UCSD-AML1 (cell line): ENCODE measurements around the gene DENND5A.
"Not testable (repeated sequence)": the region's sequence is repeated elsewhere in the genome, so short reads cannot be mapped to it uniquely, and the experiment has no call there.

Experiments
- DNase-seq: peaks from one replicate; lab custom pipeline; 2025; ENCODE audit not compliant: unreplicated experiment; lab: John Stamatoyannopoulos, UW

Gene DENND5A

GRCh38 chr11:9266132-9266736, 1.1 kb upstream of the DENND5A start:
- no peak for DNase-seq

GRCh38 chr11:9264316-9265210, 587 bp downstream of the DENND5A start:
- DNase-seq = peak; percentile 53

GRCh38 chr11:9263840-9264315, 1.3 kb downstream of the DENND5A start:
- DNase-seq = no peak

DNA sequence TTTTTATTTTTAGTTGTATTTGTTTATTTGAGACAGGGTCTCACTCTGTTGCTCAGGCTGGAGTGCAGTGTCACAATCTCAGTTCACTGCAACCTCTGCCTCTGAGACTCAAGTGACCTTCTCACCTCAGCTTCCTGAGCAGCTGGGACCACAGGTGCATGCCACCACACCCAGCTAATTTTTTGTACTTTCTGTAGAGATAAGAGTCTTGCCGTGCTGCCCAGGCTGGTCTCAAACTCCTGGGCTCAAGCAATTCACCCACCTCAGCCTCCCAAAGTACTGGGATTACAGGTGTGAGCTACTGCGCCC, 4.4 kb downstream of the DENND5A start:
- DNase-seq = not testable (repeated sequence)

DNA sequence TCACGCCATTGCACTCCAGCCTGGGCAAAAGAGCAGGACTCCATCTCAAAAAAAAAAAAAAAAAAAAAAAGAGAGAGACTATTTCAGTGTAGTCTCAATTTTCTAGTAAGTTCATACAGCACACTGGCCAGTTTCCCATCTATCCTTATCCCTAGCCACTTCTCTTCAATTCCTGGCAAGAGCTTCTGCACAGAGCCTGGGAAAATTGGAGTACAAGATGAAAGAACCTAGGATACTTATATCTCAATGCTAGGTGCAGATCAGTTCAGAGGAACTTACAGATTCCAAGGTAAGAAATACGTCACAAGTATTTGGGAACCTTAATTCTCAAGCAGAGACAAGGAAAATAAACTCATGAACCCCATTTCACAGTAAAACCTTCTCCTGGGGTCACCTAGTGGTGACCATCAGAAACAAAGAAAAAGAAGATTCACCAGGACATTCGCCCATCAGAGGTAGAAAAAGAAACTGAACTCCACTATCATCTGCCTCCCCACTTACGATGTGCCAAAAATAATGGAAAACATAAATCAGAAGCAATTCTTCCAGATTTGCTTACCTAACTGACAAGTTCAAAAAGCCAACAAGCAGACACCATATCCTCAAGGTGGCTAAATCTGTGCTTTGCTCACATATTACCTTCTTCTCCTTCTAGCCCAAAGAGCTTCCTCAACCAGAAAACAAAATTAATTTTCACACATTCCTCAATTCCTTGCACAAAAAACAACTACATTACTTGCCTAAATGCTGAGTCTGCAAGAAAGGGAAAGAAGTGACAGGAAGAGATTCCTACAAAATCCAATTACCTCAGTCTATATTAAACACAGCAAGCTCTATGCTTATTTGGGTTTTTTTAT, 4.9 kb downstream of the DENND5A start:
- DNase-seq = no peak

GRCh38 chr11:9258279-9258678, 6.9 kb downstream of the DENND5A start:
- DNase-seq = not testable (repeated sequence)

DNA sequence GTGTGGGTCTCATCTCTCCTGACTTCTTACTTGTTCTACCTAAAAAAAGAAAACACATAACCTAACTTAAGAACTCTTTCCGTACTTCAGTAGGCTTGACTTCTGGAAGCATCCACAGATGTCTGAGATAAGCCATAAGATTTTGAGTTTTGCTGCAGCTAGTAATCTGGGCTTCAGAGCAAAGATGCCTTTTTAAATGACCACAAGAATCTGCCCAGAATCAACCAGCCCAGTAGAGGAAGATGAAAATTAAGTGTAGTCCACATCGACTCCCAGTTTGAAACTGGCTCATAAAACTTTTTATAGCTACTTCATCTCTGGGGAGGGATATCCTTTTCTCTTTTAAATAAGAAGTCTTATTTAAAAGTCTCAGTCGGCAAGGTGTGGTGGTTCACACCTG, 10.7 kb downstream of the DENND5A start:
- no peak for DNase-seq

- no peak for DNase-seq
These were observed 12.1 kb downstream of the DENND5A start for GRCh38 chr11:9253086-9253485.

- no peak for DNase-seq
These were observed 13.8 kb downstream of the DENND5A start for GRCh38 chr11:9251311-9251710.

DNA sequence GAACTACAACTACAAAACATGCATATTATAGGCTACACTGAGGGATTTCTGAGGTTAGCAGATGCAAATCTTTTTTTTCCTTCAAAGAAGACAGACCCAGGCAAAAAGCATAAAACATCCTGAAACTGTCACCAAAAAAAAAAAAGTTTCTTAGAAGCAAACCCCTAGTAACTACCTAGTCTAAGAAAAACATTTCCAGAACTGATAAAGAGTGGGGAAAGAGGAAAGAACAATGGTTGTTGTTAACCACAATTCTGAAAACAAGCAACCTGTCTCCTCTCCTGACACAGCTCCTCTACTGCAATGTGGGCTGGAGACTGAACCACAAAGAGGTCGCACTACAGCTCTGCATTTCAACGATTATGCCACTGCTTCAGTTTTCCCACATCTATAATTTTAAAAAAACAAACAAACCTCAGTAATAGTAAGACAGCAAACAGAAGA, 15.0 kb downstream of the DENND5A start:
- DNase-seq = peak; percentile 19

DNA sequence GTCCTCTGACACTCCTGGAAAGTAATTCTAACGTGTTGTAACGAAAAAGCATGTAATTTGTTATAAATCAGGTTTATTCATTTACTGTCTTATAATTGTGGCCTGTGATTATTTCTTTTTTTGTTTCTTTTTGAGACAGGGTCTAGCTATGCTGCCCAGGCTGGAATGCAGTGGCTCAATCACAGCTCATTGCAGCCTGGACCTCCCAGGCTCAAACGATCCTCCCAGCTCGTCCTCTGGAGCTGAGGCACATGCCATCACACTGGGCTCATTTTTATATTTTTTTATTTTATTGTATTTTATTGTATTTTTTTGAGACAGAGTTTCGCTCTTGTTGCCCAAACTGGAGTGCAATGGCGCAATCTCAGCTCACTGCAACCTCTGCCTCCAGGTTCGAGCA, 15.9 kb downstream of the DENND5A start:
- no peak for DNase-seq

- no peak for DNase-seq
These were observed 17.3 kb downstream of the DENND5A start for GRCh38 chr11:9247863-9248262.

- DNase-seq = not testable (repeated sequence)
These were observed 28.9 kb downstream of the DENND5A start for GRCh38 chr11:9236242-9236641.

- no peak for DNase-seq
These were observed 32.7 kb downstream of the DENND5A start for GRCh38 chr11:9232482-9232881.

GRCh38 chr11:9231848-9232177, 33.3 kb downstream of the DENND5A start:
- no peak for DNase-seq

GRCh38 chr11:9230296-9230695, 34.9 kb downstream of the DENND5A start:
- DNase-seq = no peak

- DNase-seq = no peak
These were observed 37.1 kb downstream of the DENND5A start for GRCh38 chr11:9228091-9228490.

DNA sequence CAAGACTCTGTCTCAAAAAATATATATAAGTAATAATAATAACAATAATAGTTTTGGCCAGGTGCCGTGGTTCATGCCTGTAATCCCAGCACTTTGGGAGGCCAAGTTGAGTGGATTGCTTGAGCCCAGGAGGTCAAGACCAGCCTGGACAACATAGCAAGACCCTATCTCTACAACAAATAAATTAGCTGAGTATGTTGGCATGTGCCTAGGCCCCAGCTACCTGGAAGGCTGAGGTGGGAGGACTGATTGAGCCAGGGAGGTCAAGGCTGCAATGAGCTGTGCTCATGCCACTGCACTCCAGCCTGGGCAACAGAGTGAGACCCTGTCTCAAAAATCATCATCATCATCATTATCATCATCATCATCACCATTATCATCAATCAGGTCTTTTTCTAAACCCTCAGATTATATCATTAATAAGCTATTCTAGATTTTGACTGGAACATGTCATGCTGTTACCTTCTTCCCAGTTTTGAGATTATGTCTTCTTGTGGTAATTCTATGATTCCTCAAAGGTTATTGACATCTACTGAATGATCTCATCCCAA, 39.3 kb downstream of the DENND5A start:
- DNase-seq = no peak

- no peak for DNase-seq
These were observed 42.5 kb downstream of the DENND5A start for GRCh38 chr11:9222654-9223053.

GRCh38 chr11:9220853-9221252, 44.3 kb downstream of the DENND5A start:
- DNase-seq = not testable (repeated sequence)

DNA sequence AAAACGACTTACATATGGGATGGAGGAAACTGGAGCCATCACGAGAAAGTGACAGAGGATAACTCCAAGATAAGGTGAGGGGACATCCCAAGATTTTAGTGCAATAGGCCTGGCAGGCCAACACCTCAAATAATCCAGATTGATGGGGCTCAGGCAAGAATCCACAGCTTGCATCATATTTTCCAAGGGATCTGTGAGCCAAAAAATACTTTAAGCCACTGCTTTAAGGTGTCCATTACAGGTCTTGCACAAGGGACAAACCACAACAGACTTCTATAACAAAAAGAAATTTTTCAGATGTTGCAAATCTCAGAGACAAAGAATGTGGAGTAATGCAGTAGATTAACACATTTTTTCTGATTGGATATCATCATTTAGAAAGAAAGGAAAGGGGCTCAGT, 45.6 kb downstream of the DENND5A start:
- no peak for DNase-seq
